Measurements from ENCODE around the gene CACNA2D4.

DNA sequence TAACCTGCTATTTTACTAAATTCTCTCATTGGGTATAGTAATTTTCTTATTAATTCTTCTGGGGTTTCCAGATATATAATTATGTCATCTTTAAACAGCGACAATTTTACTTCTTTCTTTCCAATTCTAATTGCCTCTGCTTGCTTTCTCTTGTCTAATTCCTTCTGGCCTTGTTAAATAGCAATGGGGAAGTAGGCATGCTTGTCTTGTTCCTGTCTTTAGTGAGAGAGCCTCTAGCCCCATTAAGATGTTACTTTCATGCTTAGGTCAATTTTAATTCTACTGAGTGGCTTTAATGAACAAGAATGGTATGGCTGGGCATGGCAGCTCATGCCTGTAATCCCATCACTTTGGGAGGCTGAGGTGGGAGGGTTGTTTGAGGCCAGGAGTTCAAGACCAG lies 66.4 kb downstream of the CACNA2D4 start:
- TF ChIP-seq, protein P1, sequence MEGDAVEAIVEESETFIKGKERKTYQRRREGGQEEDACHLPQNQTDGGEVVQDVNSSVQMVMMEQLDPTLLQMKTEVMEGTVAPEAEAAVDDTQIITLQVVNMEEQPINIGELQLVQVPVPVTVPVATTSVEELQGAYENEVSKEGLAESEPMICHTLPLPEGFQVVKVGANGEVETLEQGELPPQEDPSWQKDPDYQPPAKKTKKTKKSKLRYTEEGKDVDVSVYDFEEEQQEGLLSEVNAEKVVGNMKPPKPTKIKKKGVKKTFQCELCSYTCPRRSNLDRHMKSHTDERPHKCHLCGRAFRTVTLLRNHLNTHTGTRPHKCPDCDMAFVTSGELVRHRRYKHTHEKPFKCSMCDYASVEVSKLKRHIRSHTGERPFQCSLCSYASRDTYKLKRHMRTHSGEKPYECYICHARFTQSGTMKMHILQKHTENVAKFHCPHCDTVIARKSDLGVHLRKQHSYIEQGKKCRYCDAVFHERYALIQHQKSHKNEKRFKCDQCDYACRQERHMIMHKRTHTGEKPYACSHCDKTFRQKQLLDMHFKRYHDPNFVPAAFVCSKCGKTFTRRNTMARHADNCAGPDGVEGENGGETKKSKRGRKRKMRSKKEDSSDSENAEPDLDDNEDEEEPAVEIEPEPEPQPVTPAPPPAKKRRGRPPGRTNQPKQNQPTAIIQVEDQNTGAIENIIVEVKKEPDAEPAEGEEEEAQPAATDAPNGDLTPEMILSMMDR (IDR thresholded peaks at IDR 0.05; ENCODE audit: low read depth, low read length) = no peak
- TF ChIP-seq EZH2phosphoT487 (IDR thresholded peaks at IDR 0.05; ENCODE audit: low read depth) = no peak
